Mesothelial cell of epicardium (in vitro differentiated cells): Measurements from ENCODE around the gene DYNLT5. TPM values are rescaled to one million over a fixed set of nuclear protein-coding genes. Genes with fewer than 3 reads are reported as not detected.
A peak's percentile ranks its signal among the peaks of the same experiment; 100 is the strongest.

Experiments used
- DNase-seq, 2 experiments: peaks; one replicate each; pipeline ENCODE4 v3.0.0; 2021; ENCODE audit warnings: low spot score in 2 of 2; ENCODE audit not compliant: unreplicated experiment in 2 of 2
- H3K27ac Mint-ChIP-seq: 2 replicates; pipeline ENCODE4 v1.8.0; 2021; ENCODE audit warnings: mixed read lengths
- H3K27me3 Mint-ChIP-seq: 2 replicates; pipeline ENCODE4 v1.8.0; 2021; ENCODE audit warnings: low read depth, mixed read lengths
- H3K36me3 Mint-ChIP-seq: 2 replicates; pipeline ENCODE4 v1.8.0; 2021; ENCODE audit warnings: mixed read lengths
- H3K4me1 Mint-ChIP-seq: 2 replicates; pipeline ENCODE4 v1.8.0; 2021; ENCODE audit warnings: mixed read lengths
- H3K4me3 Mint-ChIP-seq: 2 replicates; pipeline ENCODE4 v1.8.0; 2021; ENCODE audit warnings: mild to moderate bottlenecking, moderate library complexity, mixed read lengths
- H3K9me3 Mint-ChIP-seq: 2 replicates; pipeline ENCODE4 v1.8.0; 2021; ENCODE audit warnings: mixed read lengths
- CTCF ChIP-seq: fragments of 200-600 bp; sonication (generic); IDR thresholded peaks from one replicate; pipeline ENCODE4 v1.5.0; 2021; ENCODE audit warnings: antibody characterized with exemption; ENCODE audit not compliant: unreplicated experiment
- total RNA-seq: library from RNA; stranded (reverse); gene quantifications from 3 replicates; pipeline ENCODE4 v1.2.1, GENCODE V29; 2021

The DYNLT5 gene
- 0.36 to 0.71 TPM (median 0.67 TPM) in 3 replicates for total RNA-seq

- no peak within 1 kb of the TSS for H3K27ac Mint-ChIP-seq
- TF ChIP-seq CTCF, result no peak
- H3K4me3 Mint-ChIP-seq, result peak within 1 kb of the TSS; percentile 77
- peaks cover 13% of the 10 kb centered on the region for H3K4me1 Mint-ChIP-seq
- DNase-seq, result peak in 1 of 2 experiments; percentile 46
- H3K9me3 Mint-ChIP-seq, result no peaks in the 10 kb centered on the region
- peaks cover 64% of the 10 kb centered on the region for H3K27me3 Mint-ChIP-seq
- no peaks in the 10 kb centered on the region for H3K36me3 Mint-ChIP-seq
Observed at GRCh38 chr1:66752000-66752592, at the start of gene DYNLT5. Gene DYNLT5 (plus strand): TSS chr1:66752459. CDS start chr1:66754659, 2,200 bp downstream.

- Mint-ChIP-seq H3K9me3 (no peaks in the 10 kb centered on the region), H3K27me3 (no peaks in the 10 kb centered on the region), H3K4me1 (peaks cover 2% of the 10 kb centered on the region), H3K36me3 (no peaks in the 10 kb centered on the region), H3K4me3 (no peak overlapping the region), H3K27ac (no peak overlapping the region)
- no peak for DNase-seq
- TF ChIP-seq CTCF, result no peak
Observed at GRCh38 chr1:66704177-66704875, 47.9 kb upstream of the DYNLT5 start.

- Mint-ChIP-seq H3K36me3 (no peaks in the 10 kb centered on the region), H3K27ac (no peak overlapping the region), H3K4me1 (peaks cover 2% of the 10 kb centered on the region), H3K9me3 (no peaks in the 10 kb centered on the region), H3K27me3 (no peaks in the 10 kb centered on the region), H3K4me3 (no peak overlapping the region)
- DNase-seq, result no peak
- no peak for TF ChIP-seq CTCF
Observed at GRCh38 chr1:66705110-66705509, 47.1 kb upstream of the DYNLT5 start.

- Mint-ChIP-seq H3K4me1 (no peaks in the 10 kb centered on the region), H3K27me3 (peaks cover 1% of the 10 kb centered on the region), H3K9me3 (no peaks in the 10 kb centered on the region), H3K36me3 (no peaks in the 10 kb centered on the region), H3K4me3 (no peak overlapping the region), H3K27ac (no peak overlapping the region)
- TF ChIP-seq CTCF, result no peak
- DNase-seq, result no peak
Observed at GRCh38 chr1:66711420-66711819, 40.8 kb upstream of the DYNLT5 start.

- Mint-ChIP-seq H3K36me3 (no peaks in the 10 kb centered on the region), H3K4me1 (no peaks in the 10 kb centered on the region), H3K9me3 (no peaks in the 10 kb centered on the region), H3K27me3 (peaks cover 3% of the 10 kb centered on the region), H3K4me3 (no peak overlapping the region), H3K27ac (no peak overlapping the region)
- no peak for TF ChIP-seq CTCF
- DNase-seq, result no peak
Observed at GRCh38 chr1:66712839-66713238, 39.4 kb upstream of the DYNLT5 start.
